Measurements from ENCODE around the gene VKORC1L1.
"Not testable (repeated sequence)": the region's sequence is repeated elsewhere in the genome, so short reads cannot be mapped to it uniquely, and the experiment has no call there.

VKORC1L1 gene

GRCh38 chr7:65992526-65992925 is 119.7 kb downstream of the VKORC1L1 start:
- H3K9me3 ChIP-seq (ENCODE audit: control insufficient read depth, insufficient read depth, low read length), result no peaks in the 10 kb centered on the region
- no CpG with 5 or more reads among the region's 4 CpGs for WGBS (ENCODE audit: insufficient coverage, insufficient read length)
- H3K4me1 ChIP-seq (ENCODE audit: control insufficient read depth, insufficient read depth, low read length), result no peaks in the 10 kb centered on the region
- H3K27me3 ChIP-seq (ENCODE audit: control insufficient read depth, insufficient read depth, low read length), result no peaks in the 10 kb centered on the region
- H3K27ac ChIP-seq (ENCODE audit: low read length), result no peak overlapping the region
- no peaks in the 10 kb centered on the region for H3K36me3 ChIP-seq (ENCODE audit: control insufficient read depth, insufficient read depth, low read length)
- no peak overlapping the region for H3K4me3 ChIP-seq (ENCODE audit: low read length)
- DNase-seq (ENCODE audit: low read depth, low spot score), result no peak

- H3K4me1 ChIP-seq (ENCODE audit: control insufficient read depth, insufficient read depth, low read length); DNase-seq (ENCODE audit: low read depth, low spot score); H3K4me3 ChIP-seq (ENCODE audit: low read length); H3K9me3 ChIP-seq (ENCODE audit: control insufficient read depth, insufficient read depth, low read length); H3K27me3 ChIP-seq (ENCODE audit: control insufficient read depth, insufficient read depth, low read length); H3K27ac ChIP-seq (ENCODE audit: low read length); H3K36me3 ChIP-seq (ENCODE audit: control insufficient read depth, insufficient read depth, low read length): not testable (repeated sequence)
- no CpG with 5 or more reads among the region's 1 CpG for WGBS (ENCODE audit: insufficient coverage, insufficient read length)
Observed at GRCh38 chr7:65994984-65995383, 122.1 kb downstream of the VKORC1L1 start.

GRCh38 chr7:66000823-66001417 is 128.0 kb downstream of the VKORC1L1 start:
- H3K4me3 ChIP-seq (ENCODE audit: low read length); H3K36me3 ChIP-seq (ENCODE audit: control insufficient read depth, insufficient read depth, low read length); H3K27ac ChIP-seq (ENCODE audit: low read length); H3K4me1 ChIP-seq (ENCODE audit: control insufficient read depth, insufficient read depth, low read length); H3K9me3 ChIP-seq (ENCODE audit: control insufficient read depth, insufficient read depth, low read length); DNase-seq (ENCODE audit: low read depth, low spot score); H3K27me3 ChIP-seq (ENCODE audit: control insufficient read depth, insufficient read depth, low read length): not testable (repeated sequence)
- WGBS (ENCODE audit: insufficient coverage, insufficient read length), result no CpG with 5 or more reads among the region's 5 CpGs

GRCh38 chr7:66005115-66005671 is 132.3 kb downstream of the VKORC1L1 start:
- H3K9me3 ChIP-seq (ENCODE audit: control insufficient read depth, insufficient read depth, low read length); H3K27ac ChIP-seq (ENCODE audit: low read length); DNase-seq (ENCODE audit: low read depth, low spot score); H3K36me3 ChIP-seq (ENCODE audit: control insufficient read depth, insufficient read depth, low read length); H3K27me3 ChIP-seq (ENCODE audit: control insufficient read depth, insufficient read depth, low read length); H3K4me3 ChIP-seq (ENCODE audit: low read length); H3K4me1 ChIP-seq (ENCODE audit: control insufficient read depth, insufficient read depth, low read length): not testable (repeated sequence)
- no CpG with 5 or more reads among the region's 8 CpGs for WGBS (ENCODE audit: insufficient coverage, insufficient read length)

- Histone ChIP-seq H3K4me1 (ENCODE audit: control insufficient read depth, insufficient read depth, low read length) (no peaks in the 10 kb centered on the region), H3K36me3 (ENCODE audit: control insufficient read depth, insufficient read depth, low read length) (no peaks in the 10 kb centered on the region), H3K9me3 (ENCODE audit: control insufficient read depth, insufficient read depth, low read length) (no peaks in the 10 kb centered on the region), H3K27ac (ENCODE audit: low read length) (no peak overlapping the region), H3K4me3 (ENCODE audit: low read length) (no peak overlapping the region), H3K27me3 (ENCODE audit: control insufficient read depth, insufficient read depth, low read length) (no peaks in the 10 kb centered on the region)
- DNase-seq (ENCODE audit: low read depth, low spot score), result no peak
- no CpG with 5 or more reads among the region's 6 CpGs for WGBS (ENCODE audit: insufficient coverage, insufficient read length)
Observed at GRCh38 chr7:66007232-66007631, 134.4 kb downstream of the VKORC1L1 start.

All from iPS DF 6.9 (cell line).